Psoas muscle (tissue), 8 donors: ENCODE data around the gene DIP2C. TPM values are rescaled to one million over a fixed set of nuclear protein-coding genes. Genes with fewer than 3 reads are reported as not detected.
"Not testable (repeated sequence)": the region's sequence is repeated elsewhere in the genome, so short reads cannot be mapped to it uniquely, and the experiment has no call there.

Experiments used
- ATAC-seq, 4 donors: fragments of 200-7000 bp; cut with Tn5 transposase; one replicate each; pipeline ENCODE4 v1.9.1; 2020; ENCODE audit warnings: moderate library complexity in 3 of 4, mild to moderate bottlenecking in 2 of 4
- DNase-seq, 2 donors: peaks; one replicate each; pipeline ENCODE4 v3.0.0-alpha.2; 2020
- H3K27ac ChIP-seq: fragments of 200-600 bp; one replicate; pipeline ENCODE4 v1.8.0; 2022
- H3K27me3 ChIP-seq, 3 donors: fragments of 200-600 bp in 1 of 3; one replicate each; pipeline versions ENCODE4 v1.6.1 to v1.8.0; 2013 to 2022; ENCODE audit warnings: low read length in 2 of 3, mild to moderate bottlenecking in 2 of 3, moderate library complexity in 1 of 3; ENCODE audit not compliant: insufficient read depth in 3 of 3
- H3K36me3 ChIP-seq, 2 donors: fragments of 200-600 bp in 1 of 2; one replicate each; pipeline versions ENCODE4 v1.6.1 to v1.8.0; 2013 to 2022; ENCODE audit warnings: low read depth in 1 of 2, mild to moderate bottlenecking in 1 of 2, moderate library complexity in 1 of 2; ENCODE audit not compliant: insufficient read depth in 1 of 2
- H3K4me1 ChIP-seq: fragments of 200-600 bp; one replicate; pipeline ENCODE4 v1.8.0; 2022
- H3K4me3 ChIP-seq: fragments of 200-600 bp; one replicate; pipeline ENCODE4 v1.8.0; 2022; ENCODE audit warnings: mild to moderate bottlenecking
- H3K9me3 ChIP-seq: fragments of 200-600 bp; one replicate; pipeline ENCODE4 v1.8.0; 2022
- WGBS, 3 donors: extraction: QIAGEN DNeasy Blood & Tissue Kit; methylation state at CpG; one replicate each; pipeline versions ENCODE4 v1.1.6 to v1.1.7; 2013; 5-methylcytosine and 5-hydroxymethylcytosine counted together
- intact Hi-C, 2 donors: fragments of 100-400 bp; cut with DNase I; formaldehyde crosslinking; loops; one replicate each; pipeline versions ENCODE4 v1.11.0 to v1.14.2; 2022
- polyA plus RNA-seq, 3 donors: library from polyadenylated mRNA; stranded (reverse); fragments of 200-250 nt; gene quantifications; one replicate each; pipeline ENCODE4 v1.2.3, GENCODE V29; 2013
- total RNA-seq, 4 donors: library from RNA; stranded (reverse); fragmentation: NEBNext Ultra II Directional in 2 of 4; extraction: Animal tissue kit (Norgen Biotek cat#: 25700) in 2 of 4; gene quantifications; one replicate each; pipeline versions ENCODE4 v1.2.1 to v1.2.4, GENCODE V29; 2021 to 2023
- TF ChIP-seq, protein P1 (sequence below): fragments of 200-600 bp; IDR thresholded peaks from one replicate; pipeline ENCODE4 v1.8.0; 2022; ENCODE audit warnings: antibody characterized with exemption
- donor health status: healthy with polysubstance abuse.
- donor health status: DM: no; HTN: no; CAD: no; lungs with moderate emphysema.
- donor health status: Bipolar disorder and iron deficiency.
- donor health status: healthy.
- donor health status: DM: yes; HTN: yes; CAD: no.
- donor health status: DM: no; HTN: no; CAD: no.
- donor health status: DM: no; HTN: no; CAD: no.
- donor health status: DM: yes; HTN: yes; CAD: no.

Gene DIP2C
- total and polyA plus RNA-seq, 7 donors: 7.7 to 32.0 (median 25.0) TPM

DNA sequence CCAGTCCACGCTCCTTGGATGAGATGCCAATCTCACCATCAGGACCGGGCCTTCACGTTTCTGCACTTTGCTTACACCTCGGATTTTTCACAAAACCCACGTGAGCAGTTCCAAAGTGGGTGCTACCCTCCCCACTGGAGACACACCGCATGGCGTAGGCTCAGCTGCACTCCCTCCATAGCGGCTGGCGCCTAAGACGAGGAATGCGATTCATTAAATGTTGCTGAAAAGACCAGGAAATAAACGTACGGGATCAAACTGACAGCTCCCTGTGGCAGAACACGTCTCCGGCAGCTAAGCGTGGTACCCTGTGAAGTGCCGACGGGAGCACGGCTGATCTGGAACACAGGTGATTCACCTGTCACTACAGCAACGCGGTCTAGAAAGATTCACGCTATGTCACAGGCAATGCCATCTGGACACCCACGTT lies 209.0 kb downstream of the DIP2C start:
- Histone ChIP-seq H3K27ac (peak overlapping the region; percentile 76), H3K36me3 (no peaks in the 10 kb centered on the region), H3K4me3 (no peak overlapping the region), H3K27me3 (no peaks in the 10 kb centered on the region), H3K9me3 (no peaks in the 10 kb centered on the region), H3K4me1 (peaks cover 35% of the 10 kb centered on the region)
- DNase-seq: no peak
- intact Hi-C loops: no loop called here
- WGBS, 3 donors: 92 to 94% (median 94%) methylated on average over 23 of the region's 23 CpGs
- TF ChIP-seq, protein P1, sequence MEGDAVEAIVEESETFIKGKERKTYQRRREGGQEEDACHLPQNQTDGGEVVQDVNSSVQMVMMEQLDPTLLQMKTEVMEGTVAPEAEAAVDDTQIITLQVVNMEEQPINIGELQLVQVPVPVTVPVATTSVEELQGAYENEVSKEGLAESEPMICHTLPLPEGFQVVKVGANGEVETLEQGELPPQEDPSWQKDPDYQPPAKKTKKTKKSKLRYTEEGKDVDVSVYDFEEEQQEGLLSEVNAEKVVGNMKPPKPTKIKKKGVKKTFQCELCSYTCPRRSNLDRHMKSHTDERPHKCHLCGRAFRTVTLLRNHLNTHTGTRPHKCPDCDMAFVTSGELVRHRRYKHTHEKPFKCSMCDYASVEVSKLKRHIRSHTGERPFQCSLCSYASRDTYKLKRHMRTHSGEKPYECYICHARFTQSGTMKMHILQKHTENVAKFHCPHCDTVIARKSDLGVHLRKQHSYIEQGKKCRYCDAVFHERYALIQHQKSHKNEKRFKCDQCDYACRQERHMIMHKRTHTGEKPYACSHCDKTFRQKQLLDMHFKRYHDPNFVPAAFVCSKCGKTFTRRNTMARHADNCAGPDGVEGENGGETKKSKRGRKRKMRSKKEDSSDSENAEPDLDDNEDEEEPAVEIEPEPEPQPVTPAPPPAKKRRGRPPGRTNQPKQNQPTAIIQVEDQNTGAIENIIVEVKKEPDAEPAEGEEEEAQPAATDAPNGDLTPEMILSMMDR: no peak
- ATAC-seq: no peak

DNA sequence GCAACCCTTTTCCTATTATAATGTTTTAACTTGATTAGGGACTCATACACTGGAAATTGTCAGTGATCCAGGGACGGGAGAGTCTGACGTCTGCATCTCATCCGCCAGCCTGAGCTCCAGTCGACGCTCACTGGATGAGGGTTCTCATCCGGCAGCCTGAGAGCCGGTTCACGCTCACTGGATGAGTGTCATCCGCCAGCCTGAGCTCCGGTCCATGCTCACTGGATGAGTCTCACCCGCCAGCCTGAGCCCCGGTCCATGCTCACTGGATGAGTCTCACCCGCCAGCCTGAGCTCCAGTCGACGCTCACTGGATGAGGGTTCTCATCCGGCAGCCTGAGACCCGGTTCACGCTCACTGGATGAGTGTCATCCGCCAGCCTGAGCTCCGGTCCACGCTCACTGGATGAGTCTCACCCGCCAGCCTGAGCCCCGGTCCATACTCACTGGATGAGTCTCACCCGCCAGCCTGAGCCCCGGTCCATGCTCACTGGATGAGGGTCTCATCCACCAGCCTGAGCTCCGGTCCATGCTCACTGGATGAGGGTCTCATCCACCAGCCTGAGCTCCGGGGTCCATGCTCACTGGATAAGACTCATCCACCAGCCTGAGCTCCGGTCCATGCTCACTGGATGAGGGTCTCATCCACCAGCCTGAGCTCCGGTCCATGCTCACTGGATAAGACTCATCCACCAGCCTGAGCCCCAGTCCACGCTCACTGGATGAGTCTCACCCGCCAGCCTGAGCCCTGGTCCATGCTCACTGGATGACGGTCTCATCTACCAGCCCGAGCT lies 209.6 kb downstream of the DIP2C start:
- H3K36me3 ChIP-seq, ATAC-seq, H3K27ac ChIP-seq, H3K9me3 ChIP-seq, H3K4me3 ChIP-seq, DNase-seq, intact Hi-C loops, H3K27me3 ChIP-seq: not testable (repeated sequence)
- WGBS, 3 donors: 97 to 98% (median 98%) methylated on average over 33 of the region's 33 CpGs
- peaks cover 32% of the 10 kb centered on the region for H3K4me1 ChIP-seq

DNA sequence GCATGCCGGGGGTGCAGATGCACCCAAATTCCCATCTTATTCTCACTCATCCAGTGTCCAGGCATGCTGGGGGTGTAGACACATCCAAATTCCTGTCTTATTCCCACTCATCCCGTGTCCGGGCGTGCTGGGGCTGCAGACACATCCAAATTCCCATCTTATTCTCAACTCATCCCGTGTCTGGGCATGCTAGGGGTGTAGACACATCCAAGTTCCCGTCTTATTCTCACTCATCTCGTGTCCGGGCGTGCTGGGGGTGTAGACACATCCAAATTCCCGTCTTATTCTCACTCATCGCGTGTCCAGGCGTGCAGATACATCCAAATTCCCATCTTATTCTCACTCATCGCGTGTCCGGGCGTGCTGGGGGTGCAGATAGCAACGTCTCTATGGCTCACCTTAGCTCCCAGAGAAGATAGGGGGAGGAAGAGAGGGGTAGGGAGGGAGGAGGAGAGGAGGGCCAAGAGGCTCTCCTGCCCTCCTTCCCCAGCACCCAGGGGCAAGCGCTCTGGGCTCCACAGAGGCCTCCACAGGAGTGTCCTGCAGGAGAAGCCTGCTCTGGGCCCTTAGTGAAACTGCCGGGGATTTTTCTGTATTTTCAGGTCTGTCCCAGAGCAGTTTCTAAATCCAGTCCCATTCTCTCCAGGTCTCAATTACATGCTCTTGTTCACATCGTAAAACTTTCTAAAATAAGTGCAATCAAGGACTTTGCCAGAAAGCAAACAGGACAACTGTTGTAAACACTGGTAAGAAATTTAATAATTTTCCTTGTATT lies 210.8 kb downstream of the DIP2C start:
- DNase-seq (no peak), ATAC-seq (no peak)
- TF ChIP-seq, protein P1: no peak
- no peak overlapping the region for H3K4me3 ChIP-seq
- intact Hi-C loops: no loop called here
- H3K9me3 ChIP-seq: no peaks in the 10 kb centered on the region
- H3K27me3 ChIP-seq: no peaks in the 10 kb centered on the region
- peaks cover 32% of the 10 kb centered on the region for H3K4me1 ChIP-seq
- WGBS, 3 donors: 93 to 96% (median 94%) methylated on average over 21 of the region's 21 CpGs
- H3K27ac ChIP-seq: no peak overlapping the region
- H3K36me3 ChIP-seq: no peaks in the 10 kb centered on the region

DNA sequence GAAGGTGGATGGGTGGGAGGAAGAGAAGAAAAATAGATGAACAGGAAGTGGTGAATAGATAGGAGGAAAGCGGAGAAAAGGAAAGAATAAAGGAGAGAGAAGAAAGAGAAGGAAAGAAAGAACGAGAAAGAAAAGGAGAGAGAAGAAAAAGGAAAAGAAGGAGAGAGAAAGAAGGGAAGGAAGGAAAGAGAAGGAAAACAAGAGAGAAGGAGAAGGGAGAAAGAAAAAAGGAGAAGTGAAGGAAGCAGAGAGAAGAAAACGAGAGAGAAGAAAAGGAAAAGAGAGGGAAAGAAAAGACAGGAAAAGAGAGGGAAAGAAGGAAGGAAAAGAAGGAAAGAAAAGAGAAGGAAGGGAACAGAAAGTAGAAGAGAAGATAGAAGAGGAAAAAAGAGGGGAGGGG lies 211.8 kb downstream of the DIP2C start:
- WGBS, 3 donors: 94 to 97% (median 97%) methylated on average over 3 of the region's 3 CpGs
- H3K4me1 ChIP-seq: peaks cover 22% of the 10 kb centered on the region
- TF ChIP-seq, protein P1: no peak

DNA sequence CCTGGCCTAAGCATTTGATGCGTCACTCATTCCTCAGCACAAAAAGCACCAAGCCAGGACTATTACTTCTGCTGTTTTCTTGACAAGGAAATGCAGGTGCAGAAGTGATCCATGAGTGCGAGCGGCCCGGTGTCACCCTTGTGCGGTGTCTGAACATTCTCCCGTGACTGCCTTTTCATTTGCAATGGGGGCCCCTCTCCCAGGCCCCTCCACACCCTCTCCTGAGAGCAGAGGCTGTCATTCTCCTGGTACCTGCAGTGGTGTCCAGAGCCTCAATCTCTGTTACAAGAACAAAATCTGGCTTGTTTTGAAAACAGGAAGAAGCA lies 213.1 kb downstream of the DIP2C start:
- WGBS, 3 donors: 91 to 94% (median 93%) methylated on average over 6 of the region's 6 CpGs
- peak in 1 of 4 donors; percentile 5 for ATAC-seq
- no peak for DNase-seq
- no peaks in the 10 kb centered on the region for H3K9me3 ChIP-seq
- H3K36me3 ChIP-seq: peaks cover 0 to 8% of the 10 kb centered on the region in 2 donors
- no peak overlapping the region for H3K4me3 ChIP-seq
- H3K27ac ChIP-seq: no peak overlapping the region
- TF ChIP-seq, protein P1: no peak
- H3K4me1 ChIP-seq: peaks cover 12% of the 10 kb centered on the region
- H3K27me3 ChIP-seq: no peaks in the 10 kb centered on the region
- intact Hi-C loops: no loop called here

More for the DNA sequence above, 211.8 kb downstream of the DIP2C start:
- no peak for DNase-seq
- intact Hi-C loops: no loop called here
- Histone ChIP-seq H3K27ac (no peak overlapping the region), H3K36me3 (no peaks in the 10 kb centered on the region), H3K27me3 (no peaks in the 10 kb centered on the region), H3K9me3 (no peaks in the 10 kb centered on the region), H3K4me3 (no peak overlapping the region)
- ATAC-seq: no peak
